GM23248 (cell line): ENCODE measurements around the gene DGKG.

Experiments
- EZH2 ChIP-seq: fragments of 200-600 bp; sonication (generic); IDR thresholded peaks from 2 replicates; pipeline ENCODE4 v1.6.1; 2018; ENCODE audit warnings: antibody characterized with exemption, mild to moderate bottlenecking; ENCODE audit not compliant: insufficient read depth, poor library complexity, severe bottlenecking
- EZH2phosphoT487 ChIP-seq: fragments of 200-600 bp; sonication (generic); IDR thresholded peaks from 2 replicates; pipeline ENCODE4 v1.6.1; 2018; ENCODE audit warnings: antibody characterized with exemption, moderate library complexity, mild to moderate bottlenecking, low read depth; ENCODE audit not compliant: insufficient read depth

DNA sequence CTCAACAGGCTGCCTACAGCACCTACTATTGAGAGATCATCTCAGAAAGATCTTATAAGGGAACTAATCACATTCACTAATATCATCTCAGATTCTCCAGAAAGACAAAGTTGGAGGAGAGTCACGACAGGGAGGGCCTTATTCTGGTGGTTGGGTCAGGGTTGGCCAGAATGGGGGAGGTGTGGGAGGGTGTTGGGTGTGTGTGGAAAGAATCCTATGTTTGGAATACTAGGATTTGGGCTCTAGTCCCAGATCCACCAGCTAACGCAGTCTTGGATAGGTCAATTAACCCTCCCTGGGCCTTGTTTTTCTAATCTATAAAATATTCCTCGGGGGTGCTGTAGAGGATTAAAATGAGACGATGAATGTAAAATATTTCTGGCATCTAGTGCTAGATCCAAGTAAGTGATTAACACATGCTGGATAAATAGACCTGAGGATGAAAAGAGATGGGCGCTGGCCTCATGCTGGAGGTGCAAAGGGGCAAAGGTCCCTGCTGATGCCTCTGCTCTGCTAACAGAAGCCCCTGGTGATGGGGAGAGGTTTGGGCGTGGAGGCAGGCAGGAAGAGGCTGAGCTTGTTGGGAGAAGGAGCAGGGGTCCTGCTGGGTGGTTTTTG is 185.6 kb downstream of the DGKG start:
- no peak for TF ChIP-seq EZH2phosphoT487
- no peak for TF ChIP-seq EZH2
